ENCODE results near the gene PDS5B. TPM values are rescaled to one million over a fixed set of nuclear protein-coding genes. Genes with fewer than 3 reads are reported as not detected.
"Not testable (repeated sequence)": the region's sequence is repeated elsewhere in the genome, so short reads cannot be mapped to it uniquely, and the experiment has no call there.

Gene PDS5B
- total RNA-seq, 1 donor from 2014 or later = 12.6 TPM

GRCh38 chr13:32723987-32724386 lies 137.7 kb downstream of the PDS5B start:
- ATAC-seq (no peak), DNase-seq (ENCODE audit: low spot score) (no peak)

GRCh38 chr13:32726374-32727037 lies 140.3 kb downstream of the PDS5B start:
- ATAC-seq = no peak
- DNase-seq (ENCODE audit: low spot score) = no peak

GRCh38 chr13:32728327-32728726 lies 142.1 kb downstream of the PDS5B start:
- DNase-seq (ENCODE audit: low spot score) = no peak
- ATAC-seq = no peak

GRCh38 chr13:32729097-32729496 lies 142.8 kb downstream of the PDS5B start:
- DNase-seq (ENCODE audit: low spot score); ATAC-seq: not testable (repeated sequence)

GRCh38 chr13:32731074-32731473 lies 144.8 kb downstream of the PDS5B start:
- DNase-seq (ENCODE audit: low spot score) (no peak), ATAC-seq (peak; percentile 13)

GRCh38 chr13:32731576-32731975 lies 145.3 kb downstream of the PDS5B start:
- ATAC-seq (peak; percentile 56), DNase-seq (ENCODE audit: low spot score) (no peak)

- DNase-seq (ENCODE audit: low spot score) = no peak
- ATAC-seq = no peak
Observed at GRCh38 chr13:32733690-32734089, 147.4 kb downstream of the PDS5B start.

GRCh38 chr13:32734511-32734910 lies 148.3 kb downstream of the PDS5B start:
- DNase-seq (ENCODE audit: low spot score) (no peak), ATAC-seq (no peak)

- ATAC-seq (no peak), DNase-seq (ENCODE audit: low spot score) (no peak)
Observed at GRCh38 chr13:32735859-32736258, 149.6 kb downstream of the PDS5B start.

- DNase-seq (ENCODE audit: low spot score) (no peak), ATAC-seq (peak; percentile 76)
Observed at GRCh38 chr13:32736648-32737047, 150.4 kb downstream of the PDS5B start.

GRCh38 chr13:32737111-32737571 lies 150.9 kb downstream of the PDS5B start:
- no peak for DNase-seq (ENCODE audit: low spot score)
- ATAC-seq = peak; percentile 73

GRCh38 chr13:32737679-32738078 lies 151.4 kb downstream of the PDS5B start:
- peak; percentile 31 for ATAC-seq
- DNase-seq (ENCODE audit: low spot score) = no peak

GRCh38 chr13:32745509-32745908 lies 159.3 kb downstream of the PDS5B start:
- DNase-seq (ENCODE audit: low spot score) (no peak), ATAC-seq (no peak)

- no peak for ATAC-seq
- DNase-seq (ENCODE audit: low spot score) = no peak
Observed at GRCh38 chr13:32746474-32746873, 160.2 kb downstream of the PDS5B start.

GRCh38 chr13:32748305-32748704 lies 162.1 kb downstream of the PDS5B start:
- ATAC-seq (no peak), DNase-seq (ENCODE audit: low spot score) (no peak)

- ATAC-seq = no peak
- DNase-seq (ENCODE audit: low spot score) = no peak
Observed at GRCh38 chr13:32751340-32751739, 165.1 kb downstream of the PDS5B start.

GRCh38 chr13:32752311-32752710 lies 166.1 kb downstream of the PDS5B start:
- DNase-seq (ENCODE audit: low spot score) (no peak), ATAC-seq (no peak)

- no peak for DNase-seq (ENCODE audit: low spot score)
- ATAC-seq = peak; percentile 86
Observed at GRCh38 chr13:32752997-32753606, 166.8 kb downstream of the PDS5B start.

GRCh38 chr13:32754179-32754578 lies 167.9 kb downstream of the PDS5B start:
- DNase-seq (ENCODE audit: low spot score) (no peak), ATAC-seq (peak; percentile 57)

- ATAC-seq (no peak), DNase-seq (ENCODE audit: low spot score) (no peak)
Observed at GRCh38 chr13:32759152-32759551, 172.9 kb downstream of the PDS5B start.

- DNase-seq (ENCODE audit: low spot score) (no peak), ATAC-seq (no peak)
Observed at GRCh38 chr13:32761472-32761871, 175.2 kb downstream of the PDS5B start.

GRCh38 chr13:32779119-32779518 lies 192.9 kb downstream of the PDS5B start:
- DNase-seq (ENCODE audit: low spot score) = no peak
- no peak for ATAC-seq

GRCh38 chr13:32781906-32782305 lies 195.7 kb downstream of the PDS5B start:
- ATAC-seq (no peak), DNase-seq (ENCODE audit: low spot score) (no peak)

All from left lobe of liver (tissue), 2 donors.